ENCODE results near the gene PA2G4. TPM values are rescaled to one million over a fixed set of nuclear protein-coding genes. Genes with fewer than 3 reads are reported as not detected.

The PA2G4 gene
- total RNA-seq, 1 donor from 2014 or later: 32.3 TPM

DNA sequence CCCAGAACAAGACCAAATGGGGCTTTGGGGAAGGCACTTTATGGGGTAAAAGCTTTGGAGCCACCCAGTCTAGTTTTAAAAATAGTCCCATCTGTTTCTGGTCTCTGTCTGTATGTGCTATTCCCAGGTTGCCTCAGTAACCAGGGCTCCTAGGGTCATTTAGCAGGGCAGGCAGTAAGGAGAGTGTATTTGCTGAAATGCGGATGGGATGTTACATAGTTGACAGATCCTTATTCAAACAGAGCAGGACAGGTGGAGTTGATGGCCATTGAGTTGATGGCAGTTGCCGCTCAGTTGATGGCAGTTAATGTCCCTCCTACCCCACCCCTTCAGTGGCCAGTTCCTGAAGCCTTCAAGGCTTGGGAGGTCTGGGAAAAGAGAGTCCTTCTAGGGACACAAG is 18.3 kb downstream of the PA2G4 start:
- ATAC-seq (peak; percentile 21), DNase-seq (ENCODE audit: low spot score) (no peak)

DNA sequence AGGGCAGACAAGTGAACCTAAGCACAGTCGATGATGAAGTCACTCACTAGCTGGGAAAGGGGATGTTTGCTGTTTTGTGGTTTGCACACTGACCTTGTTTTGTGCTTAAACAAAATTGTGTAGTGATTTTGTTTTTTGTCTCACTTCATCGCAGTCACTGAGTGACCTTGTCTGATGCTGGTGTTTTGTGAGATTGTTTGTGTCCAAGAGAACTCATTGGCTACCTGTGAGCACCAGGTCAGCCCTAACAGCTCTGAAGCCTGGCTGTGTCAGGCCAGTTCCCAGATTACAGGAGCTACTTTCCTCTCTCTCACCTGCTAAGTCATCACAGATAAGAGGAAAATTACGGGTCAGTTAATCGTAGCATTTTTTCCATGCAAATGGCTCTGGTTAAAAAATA is 19.8 kb downstream of the PA2G4 start:
- no peak for ATAC-seq
- DNase-seq (ENCODE audit: low spot score): no peak

DNA sequence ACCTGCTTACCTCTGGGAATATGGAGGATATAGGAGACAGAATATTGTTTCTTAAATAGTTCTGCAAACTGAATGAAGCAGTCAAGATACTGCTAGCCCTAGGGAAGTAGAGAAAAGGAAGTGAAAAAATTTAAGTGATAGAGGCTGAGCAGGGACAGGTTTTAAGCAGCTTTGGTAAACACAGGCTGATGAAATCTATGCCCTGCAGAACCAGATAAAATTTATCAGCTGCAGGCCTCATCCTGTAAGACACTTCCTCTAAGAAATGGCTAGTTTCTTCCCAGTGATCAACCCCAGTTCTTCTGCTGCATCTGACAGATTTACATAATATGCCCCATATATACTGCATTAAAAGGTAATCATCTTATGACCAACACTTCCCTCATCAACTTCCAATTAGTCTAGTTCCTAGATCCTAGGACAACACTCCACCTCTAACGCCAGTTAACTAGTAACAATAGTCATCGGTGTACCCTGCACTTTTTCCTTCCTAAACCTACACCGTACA is 22.4 kb downstream of the PA2G4 start:
- ATAC-seq (no peak), DNase-seq (ENCODE audit: low spot score) (no peak)

DNA sequence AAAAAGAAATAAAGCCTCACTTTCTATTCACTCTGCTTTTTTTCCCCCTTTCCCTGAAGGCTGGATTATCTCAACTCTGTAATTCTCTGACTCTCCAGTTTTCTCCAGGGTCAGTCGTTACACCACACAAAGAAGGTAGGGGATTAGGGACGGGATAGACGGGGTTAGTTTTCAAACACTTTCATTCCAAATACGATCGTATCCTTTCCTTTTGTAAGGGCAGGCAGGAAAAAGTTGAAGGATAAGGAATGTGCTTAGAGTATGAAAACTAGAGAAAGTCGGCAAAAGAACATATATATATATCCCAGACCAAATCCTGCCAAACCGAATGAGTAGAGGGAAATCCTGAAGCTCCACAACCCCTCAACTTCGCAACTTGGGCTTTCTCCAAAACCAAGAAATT is 23.1 kb downstream of the PA2G4 start:
- ATAC-seq: no peak
- no peak for DNase-seq (ENCODE audit: low spot score)

DNA sequence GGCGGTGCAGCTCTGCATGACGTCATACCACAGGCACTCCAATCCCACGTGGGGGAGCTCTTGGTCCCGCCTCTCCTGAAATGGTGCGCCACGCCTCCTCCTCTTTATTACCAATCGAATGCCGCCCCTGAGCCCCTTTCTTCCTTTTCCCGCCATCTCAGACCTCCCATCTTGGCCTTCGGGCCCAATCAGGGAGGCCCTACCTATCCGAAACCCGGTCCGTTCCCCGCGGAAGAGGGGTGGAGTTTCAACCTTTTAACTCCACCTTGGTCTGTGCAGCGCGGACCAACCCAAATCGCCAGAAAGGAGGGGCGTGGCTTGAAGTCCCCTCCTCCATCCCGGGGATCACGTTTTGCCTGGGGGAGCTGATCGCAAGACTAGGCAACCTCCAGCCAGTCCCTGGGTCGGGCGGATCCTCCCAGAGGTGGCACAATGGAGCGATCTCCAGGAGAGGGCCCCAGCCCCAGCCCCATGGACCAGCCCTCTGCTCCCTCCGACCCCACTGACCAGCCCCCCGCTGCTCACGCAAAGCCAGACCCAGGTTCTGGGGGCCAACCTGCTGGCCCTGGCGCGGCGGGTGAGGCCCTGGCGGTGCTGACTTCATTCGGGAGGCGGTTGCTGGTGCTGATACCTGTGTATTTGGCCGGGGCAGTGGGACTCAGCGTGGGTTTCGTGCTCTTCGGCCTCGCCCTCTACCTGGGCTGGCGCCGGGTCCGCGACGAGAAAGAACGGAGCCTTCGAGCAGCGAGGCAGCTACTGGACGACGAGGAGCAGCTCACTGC is 23.7 kb downstream of the PA2G4 start, which contains the start of gene ESYT1:
ESYT1 (plus strand) TSS at position 380 of the 782 bp plus-strand sequence; CDS start at position 433, 53 bp downstream.
- peak; percentile 100 for DNase-seq (ENCODE audit: low spot score)
- peak; percentile 88 for ATAC-seq

- DNase-seq (ENCODE audit: low spot score) (no peak), ATAC-seq (peak; percentile 29)
These were observed 24.4 kb downstream of the PA2G4 start for GRCh38 chr12:56128670-56129205.

GRCh38 chr12:56129206-56129941 is 25.0 kb downstream of the PA2G4 start:
- DNase-seq (ENCODE audit: low spot score) (peak; percentile 64), ATAC-seq (peak; percentile 40)

- DNase-seq (ENCODE audit: low spot score) (no peak), ATAC-seq (no peak)
These were observed 25.7 kb downstream of the PA2G4 start for GRCh38 chr12:56129942-56130495.

DNA sequence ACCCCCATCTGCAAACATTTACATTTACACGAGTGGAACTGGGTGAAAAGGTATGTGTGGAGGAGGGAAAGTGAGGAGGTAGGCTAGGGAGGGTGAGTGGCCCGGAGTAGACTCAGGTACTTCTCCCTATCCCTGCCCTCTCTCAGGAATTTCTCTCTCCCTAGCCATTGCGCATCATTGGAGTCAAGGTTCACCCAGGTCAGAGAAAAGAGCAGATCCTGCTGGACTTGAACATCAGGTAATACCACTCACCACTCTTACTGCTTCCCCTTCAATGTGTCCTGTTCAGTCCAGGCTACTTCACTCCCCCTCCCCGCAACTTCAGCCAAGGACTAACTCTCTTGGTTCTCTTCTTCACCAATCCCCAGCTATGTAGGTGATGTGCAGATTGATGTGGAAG is 26.5 kb downstream of the PA2G4 start:
- ATAC-seq: no peak

DNA sequence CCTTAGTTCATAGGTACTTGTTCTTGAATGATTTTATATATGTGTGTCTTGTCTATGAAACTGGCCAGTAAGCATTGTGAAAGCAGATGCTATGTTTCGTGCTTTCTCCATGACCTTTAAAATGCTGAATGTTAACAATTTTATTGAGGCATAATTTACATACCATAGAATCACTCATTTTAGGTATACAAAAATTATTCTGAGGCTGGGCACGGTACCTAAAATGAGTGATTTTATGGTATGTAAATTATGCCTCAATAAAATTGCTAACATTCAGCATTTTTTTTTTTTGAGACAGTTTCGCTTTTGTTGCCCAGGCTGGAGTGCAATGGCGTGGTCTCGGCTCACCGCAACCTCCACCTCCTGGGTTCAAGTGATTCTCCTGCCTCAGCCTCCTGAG is 30.5 kb downstream of the PA2G4 start:
- no peak for DNase-seq (ENCODE audit: low spot score)

More for the DNA sequence above, 26.5 kb downstream of the PA2G4 start:
- no peak for DNase-seq (ENCODE audit: low spot score)

DNA sequence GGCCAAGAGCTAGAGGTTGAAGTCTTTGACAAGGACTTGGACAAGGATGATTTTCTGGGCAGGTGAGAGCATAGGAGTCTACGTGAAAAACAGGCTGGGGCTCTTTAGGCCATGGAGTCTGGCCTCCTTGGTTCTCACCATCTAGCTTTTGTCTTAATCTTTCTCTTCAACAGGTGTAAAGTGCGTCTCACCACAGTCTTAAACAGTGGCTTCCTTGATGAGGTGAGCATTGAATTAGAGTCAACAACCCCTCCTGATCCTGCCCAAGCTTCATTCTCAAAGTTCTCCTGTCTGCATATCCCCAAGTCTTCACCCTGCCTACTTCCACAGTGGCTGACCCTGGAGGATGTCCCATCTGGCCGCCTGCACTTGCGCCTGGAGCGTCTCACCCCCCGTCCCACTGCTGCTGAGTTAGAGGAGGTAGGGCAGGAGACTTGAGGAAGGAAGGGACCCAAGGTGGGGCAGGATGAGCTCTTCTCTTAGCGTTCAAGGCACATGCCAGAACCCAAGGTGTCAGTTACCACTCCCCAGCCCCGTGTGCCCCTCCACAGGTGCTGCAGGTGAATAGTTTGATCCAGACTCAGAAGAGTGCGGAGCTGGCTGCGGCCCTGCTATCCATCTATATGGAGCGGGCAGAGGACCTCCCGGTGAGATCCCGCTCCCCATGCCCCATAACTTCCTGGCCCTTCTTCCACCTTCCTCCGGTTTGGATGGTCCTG is 33.7 kb downstream of the PA2G4 start:
- DNase-seq (ENCODE audit: low spot score): no peak
- no peak for ATAC-seq

More for the DNA sequence above, 30.5 kb downstream of the PA2G4 start:
- ATAC-seq: no peak

GRCh38 chr12:56141946-56142784 is 37.8 kb downstream of the PA2G4 start:
- DNase-seq (ENCODE audit: low spot score) (no peak), ATAC-seq (no peak)

GRCh38 chr12:56143217-56143616 is 38.9 kb downstream of the PA2G4 start:
- DNase-seq (ENCODE audit: low spot score): no peak
- ATAC-seq: no peak

- no peak for DNase-seq (ENCODE audit: low spot score)
These were observed 39.5 kb downstream of the PA2G4 start for GRCh38 chr12:56143870-56144269.

DNA sequence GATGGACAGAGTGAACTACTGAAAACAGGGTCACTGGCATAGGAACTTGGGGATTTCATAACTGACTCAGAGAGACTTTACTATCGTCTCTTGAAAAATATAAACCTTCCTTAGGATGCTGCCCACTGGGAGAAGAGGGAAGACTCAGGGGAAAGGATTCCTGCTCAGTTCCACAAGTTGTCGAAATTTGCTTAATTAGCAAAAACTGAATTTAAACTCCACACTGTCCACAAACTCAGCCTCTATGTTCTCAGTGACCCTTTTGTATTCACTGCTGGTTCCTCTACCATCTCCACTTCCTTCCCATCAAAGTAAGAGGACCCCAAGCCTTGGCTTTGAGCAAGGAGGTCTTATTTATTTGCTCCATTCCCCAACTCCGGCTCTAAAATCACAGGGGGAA is 40.9 kb downstream of the PA2G4 start:
- ATAC-seq (no peak), DNase-seq (ENCODE audit: low spot score) (no peak)

More at GRCh38 chr12:56143870-56144269, 39.5 kb downstream of the PA2G4 start:
- peak; percentile 64 for ATAC-seq

DNA sequence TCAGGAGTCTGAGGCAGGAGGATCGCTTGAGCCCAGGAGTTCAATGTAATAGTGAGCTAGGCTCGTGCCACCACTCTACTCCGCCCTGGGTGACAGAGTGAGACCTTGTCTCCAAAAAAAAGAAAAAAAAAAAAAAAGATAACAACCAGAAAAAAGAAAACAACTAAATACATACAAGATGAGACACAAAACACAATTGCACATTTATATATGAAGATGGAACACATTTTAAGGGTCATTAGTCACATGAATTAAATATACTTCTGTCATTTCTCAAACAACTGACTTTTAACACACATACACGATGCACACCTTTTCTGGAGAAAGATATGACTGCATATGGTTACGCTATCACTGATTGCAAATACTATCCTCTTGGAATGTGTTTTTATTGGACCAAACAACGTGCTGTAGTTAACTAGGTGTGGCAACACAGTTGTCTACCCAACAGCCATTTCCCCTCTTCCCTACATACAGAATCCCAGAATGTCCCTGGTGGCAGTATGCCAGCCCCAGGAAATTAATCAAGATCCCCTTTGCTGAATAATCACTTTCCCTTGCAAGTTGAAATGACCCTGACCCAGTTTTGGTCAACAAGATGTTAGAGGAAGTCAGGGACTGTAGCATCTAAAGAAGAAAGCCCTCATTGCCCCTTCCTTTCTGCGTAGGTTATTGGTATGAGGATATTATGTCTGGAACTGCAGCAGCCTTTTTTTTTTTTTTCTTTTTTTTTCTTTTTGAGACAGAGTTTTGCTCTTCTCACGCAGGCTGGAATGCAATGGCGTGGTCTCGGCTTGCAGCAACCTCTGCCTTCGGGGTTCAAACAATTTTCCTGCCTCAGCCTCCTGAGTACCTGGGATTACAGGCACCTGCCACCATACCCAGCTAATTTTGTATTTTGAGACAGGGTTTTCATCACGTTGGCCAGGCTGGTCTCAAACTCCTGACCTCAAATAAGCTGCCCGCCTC is 42.4 kb downstream of the PA2G4 start:
- no peak for DNase-seq (ENCODE audit: low spot score)
- peak; percentile 9 for ATAC-seq

GRCh38 chr12:56150563-56150962 is 46.2 kb downstream of the PA2G4 start:
- ATAC-seq: no peak
- DNase-seq (ENCODE audit: low spot score): no peak

DNA sequence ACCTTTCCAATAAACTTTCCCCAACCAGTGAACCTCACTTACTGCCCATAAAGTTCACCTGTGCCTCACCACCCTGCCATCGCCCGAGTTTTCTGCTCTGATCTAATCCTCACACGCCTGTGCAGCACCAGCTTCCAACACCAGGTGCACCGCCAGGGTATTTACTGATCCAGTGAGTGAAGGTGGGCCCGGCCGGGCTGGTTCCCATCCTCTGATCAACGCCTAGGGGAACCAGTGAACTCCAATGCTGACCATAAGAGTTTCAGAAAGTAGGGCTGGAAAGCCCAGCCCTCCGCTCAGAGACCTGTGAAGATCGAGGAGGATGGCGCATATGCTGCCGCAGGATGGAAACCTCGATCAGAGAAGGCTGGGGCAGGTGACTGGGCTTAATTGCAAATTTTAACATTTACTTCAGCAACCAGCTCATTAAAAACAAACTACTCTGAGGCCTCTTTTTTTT is 47.3 kb downstream of the PA2G4 start:
- DNase-seq (ENCODE audit: low spot score) (no peak), ATAC-seq (peak; percentile 51)
